HEK293 (cell line): ENCODE measurements around the gene NRIP1.

Experiments used
- GLI2 ChIP-seq: fragments of 450-650 bp; formaldehyde crosslinking; IDR thresholded peaks from 2 replicates; pipeline ENCODE4; 2017; ENCODE audit warnings: missing biosample characterization, missing genetic modification characterization, low read depth, borderline replicate concordance
- HOXA7 ChIP-seq: sonication (generic); formaldehyde crosslinking; IDR thresholded peaks from 2 replicates; pipeline ENCODE4 v1.8.1; 2022; ENCODE audit warnings: missing genetic modification reagents, borderline replicate concordance
- KLF16 ChIP-seq: fragments of 450-650 bp; formaldehyde crosslinking; IDR thresholded peaks from 2 replicates; pipeline ENCODE4 v1.5.1; 2017; ENCODE audit warnings: missing biosample characterization, missing genetic modification characterization
- KLF9 ChIP-seq: fragments of 450-650 bp; formaldehyde crosslinking; IDR thresholded peaks from 2 replicates; pipeline ENCODE4 v1.5.1; 2016; ENCODE audit warnings: missing biosample characterization, missing genetic modification characterization, low read depth
- SALL2 ChIP-seq: fragments of 450-650 bp; formaldehyde crosslinking; IDR thresholded peaks from 2 replicates; pipeline ENCODE4 v1.5.0; 2017; ENCODE audit warnings: missing biosample characterization, mild to moderate bottlenecking, missing genetic modification characterization, borderline replicate concordance
- SCRT1 ChIP-seq: fragments of 450-650 bp; formaldehyde crosslinking; IDR thresholded peaks from 2 replicates; pipeline ENCODE4 v1.5.1; 2016; ENCODE audit warnings: missing biosample characterization, missing genetic modification characterization, borderline replicate concordance
- SCRT2 ChIP-seq: fragments of 450-650 bp; formaldehyde crosslinking; IDR thresholded peaks from 2 replicates; pipeline ENCODE4 v1.5.1; 2016; ENCODE audit warnings: missing biosample characterization, missing genetic modification characterization
- ZNF10 ChIP-seq: fragments of 450-650 bp; formaldehyde crosslinking; IDR thresholded peaks from 2 replicates; pipeline ENCODE4 v1.5.1; 2017; ENCODE audit warnings: missing biosample characterization, missing genetic modification characterization
- ZNF112 ChIP-seq: fragments of 450-650 bp; formaldehyde crosslinking; IDR thresholded peaks from 2 replicates; pipeline ENCODE4 v1.5.0; 2017; ENCODE audit warnings: missing biosample characterization, missing genetic modification characterization
- ZNF311 ChIP-seq: fragments of 450-650 bp; formaldehyde crosslinking; IDR thresholded peaks from 2 replicates; pipeline ENCODE4 v1.5.1; 2017; ENCODE audit warnings: missing biosample characterization, missing genetic modification characterization, borderline replicate concordance
- ZNF335 ChIP-seq: fragments of 450-650 bp; formaldehyde crosslinking; conservative IDR thresholded peaks from 2 replicates; pipeline ENCODE4 v1.5.1; 2016; ENCODE audit warnings: missing biosample characterization, missing genetic modification characterization
- ZNF394 ChIP-seq: fragments of 450-650 bp; formaldehyde crosslinking; IDR thresholded peaks from 2 replicates; pipeline ENCODE4 v1.5.1; 2016; ENCODE audit warnings: missing biosample characterization, missing genetic modification characterization, mild to moderate bottlenecking, moderate library complexity, borderline replicate concordance
- ZNF423 ChIP-seq: fragments of 450-650 bp; formaldehyde crosslinking; IDR thresholded peaks from 2 replicates; pipeline ENCODE4 v1.5.1; 2016; ENCODE audit warnings: missing biosample characterization, missing genetic modification characterization
- ZNF514 ChIP-seq: fragments of 450-650 bp; formaldehyde crosslinking; IDR thresholded peaks from 2 replicates; pipeline ENCODE4 v1.5.1; 2016; ENCODE audit warnings: missing biosample characterization, missing genetic modification characterization
- ZNF558 ChIP-seq: fragments of 450-650 bp; formaldehyde crosslinking; IDR thresholded peaks from 2 replicates; pipeline ENCODE4 v1.5.1; 2016; ENCODE audit warnings: missing biosample characterization, missing genetic modification characterization
- ZNF596 ChIP-seq: fragments of 450-650 bp; IDR thresholded peaks from 2 replicates; pipeline ENCODE4 v1.5.0; 2018; ENCODE audit warnings: missing biosample characterization, mild to moderate bottlenecking, missing genetic modification characterization, moderate library complexity
- ZNF624 ChIP-seq: fragments of 450-650 bp; formaldehyde crosslinking; IDR thresholded peaks from 2 replicates; pipeline ENCODE4 v1.5.1; 2017; ENCODE audit warnings: missing biosample characterization, missing genetic modification characterization
- TF ChIP-seq, protein P1 (sequence below): fragments of 450-650 bp; formaldehyde crosslinking; IDR thresholded peaks from 2 replicates; pipeline ENCODE4 v1.5.1; 2016; ENCODE audit warnings: missing biosample characterization, missing genetic modification characterization
- TF ChIP-seq, protein P2 (sequence below): fragments of 450-650 bp; formaldehyde crosslinking; IDR thresholded peaks from 2 replicates; pipeline ENCODE4 v1.5.1; 2016; ENCODE audit warnings: missing biosample characterization, missing genetic modification characterization, low read depth
- TF ChIP-seq, protein P3 (sequence below): fragments of 450-650 bp; formaldehyde crosslinking; IDR thresholded peaks from 2 replicates; pipeline ENCODE4 v1.5.1; 2016; ENCODE audit warnings: missing biosample characterization, missing genetic modification characterization
- TF ChIP-seq, protein P4 (sequence below): fragments of 450-650 bp; formaldehyde crosslinking; IDR thresholded peaks from 2 replicates; pipeline ENCODE4 v1.5.1; 2016; ENCODE audit warnings: missing biosample characterization, missing genetic modification characterization, borderline replicate concordance
- TF ChIP-seq, protein P5 (sequence below): fragments of 450-650 bp; formaldehyde crosslinking; conservative IDR thresholded peaks from 2 replicates; pipeline ENCODE4 v1.5.1; 2016; ENCODE audit warnings: low read depth, missing biosample characterization, missing genetic modification characterization
- TF ChIP-seq, protein P6 (sequence below): fragments of 450-650 bp; formaldehyde crosslinking; IDR thresholded peaks from 2 replicates; pipeline ENCODE4 v1.5.1; 2017; ENCODE audit warnings: missing biosample characterization, missing genetic modification characterization

Gene NRIP1

DNA sequence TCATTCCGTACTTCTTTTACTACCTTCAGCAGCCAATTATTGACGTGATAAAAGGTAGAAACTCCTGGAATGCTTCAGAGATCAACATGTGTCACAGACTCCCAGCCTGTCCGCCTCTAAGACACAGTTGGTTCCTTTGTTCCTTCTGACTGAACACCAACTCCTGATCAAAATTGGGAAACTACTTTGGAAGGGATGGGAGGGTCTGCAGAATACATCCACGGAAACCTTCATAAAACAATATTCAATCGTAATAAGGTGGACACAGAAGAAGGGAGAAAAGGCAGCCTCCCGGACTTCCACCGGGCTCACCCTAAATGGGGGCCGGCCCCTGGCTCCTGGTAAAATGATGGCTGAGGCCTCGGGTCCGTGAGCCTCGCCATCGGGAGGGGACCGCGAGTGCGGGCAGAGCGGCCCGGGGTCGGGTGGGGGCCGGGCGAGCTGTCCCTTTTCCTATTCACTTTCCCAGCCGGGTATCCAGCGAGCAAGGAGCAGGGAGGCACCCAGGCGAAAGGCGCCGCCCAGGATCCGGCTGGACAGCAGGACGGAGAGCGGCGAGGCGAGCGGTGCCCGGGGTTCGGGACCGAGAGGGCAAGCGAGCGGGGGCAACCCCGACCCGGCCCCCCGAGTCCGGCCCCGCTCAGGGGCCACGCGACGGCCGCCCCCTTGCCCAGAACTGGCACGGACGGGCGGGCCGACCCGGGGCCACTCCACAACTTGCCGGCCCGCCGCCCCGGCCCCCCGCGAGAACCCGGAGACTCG lies 805 bp downstream of the NRIP1 start (continued):
- TF ChIP-seq, protein P1, sequence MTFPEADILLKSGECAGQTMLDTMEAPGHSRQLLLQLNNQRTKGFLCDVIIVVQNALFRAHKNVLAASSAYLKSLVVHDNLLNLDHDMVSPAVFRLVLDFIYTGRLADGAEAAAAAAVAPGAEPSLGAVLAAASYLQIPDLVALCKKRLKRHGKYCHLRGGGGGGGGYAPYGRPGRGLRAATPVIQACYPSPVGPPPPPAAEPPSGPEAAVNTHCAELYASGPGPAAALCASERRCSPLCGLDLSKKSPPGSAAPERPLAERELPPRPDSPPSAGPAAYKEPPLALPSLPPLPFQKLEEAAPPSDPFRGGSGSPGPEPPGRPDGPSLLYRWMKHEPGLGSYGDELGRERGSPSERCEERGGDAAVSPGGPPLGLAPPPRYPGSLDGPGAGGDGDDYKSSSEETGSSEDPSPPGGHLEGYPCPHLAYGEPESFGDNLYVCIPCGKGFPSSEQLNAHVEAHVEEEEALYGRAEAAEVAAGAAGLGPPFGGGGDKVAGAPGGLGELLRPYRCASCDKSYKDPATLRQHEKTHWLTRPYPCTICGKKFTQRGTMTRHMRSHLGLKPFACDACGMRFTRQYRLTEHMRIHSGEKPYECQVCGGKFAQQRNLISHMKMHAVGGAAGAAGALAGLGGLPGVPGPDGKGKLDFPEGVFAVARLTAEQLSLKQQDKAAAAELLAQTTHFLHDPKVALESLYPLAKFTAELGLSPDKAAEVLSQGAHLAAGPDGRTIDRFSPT (tag by site-specific recombination): peak; percentile 17; the same call in 1 of the 2 replicates
- TF ChIP-seq, protein P2, sequence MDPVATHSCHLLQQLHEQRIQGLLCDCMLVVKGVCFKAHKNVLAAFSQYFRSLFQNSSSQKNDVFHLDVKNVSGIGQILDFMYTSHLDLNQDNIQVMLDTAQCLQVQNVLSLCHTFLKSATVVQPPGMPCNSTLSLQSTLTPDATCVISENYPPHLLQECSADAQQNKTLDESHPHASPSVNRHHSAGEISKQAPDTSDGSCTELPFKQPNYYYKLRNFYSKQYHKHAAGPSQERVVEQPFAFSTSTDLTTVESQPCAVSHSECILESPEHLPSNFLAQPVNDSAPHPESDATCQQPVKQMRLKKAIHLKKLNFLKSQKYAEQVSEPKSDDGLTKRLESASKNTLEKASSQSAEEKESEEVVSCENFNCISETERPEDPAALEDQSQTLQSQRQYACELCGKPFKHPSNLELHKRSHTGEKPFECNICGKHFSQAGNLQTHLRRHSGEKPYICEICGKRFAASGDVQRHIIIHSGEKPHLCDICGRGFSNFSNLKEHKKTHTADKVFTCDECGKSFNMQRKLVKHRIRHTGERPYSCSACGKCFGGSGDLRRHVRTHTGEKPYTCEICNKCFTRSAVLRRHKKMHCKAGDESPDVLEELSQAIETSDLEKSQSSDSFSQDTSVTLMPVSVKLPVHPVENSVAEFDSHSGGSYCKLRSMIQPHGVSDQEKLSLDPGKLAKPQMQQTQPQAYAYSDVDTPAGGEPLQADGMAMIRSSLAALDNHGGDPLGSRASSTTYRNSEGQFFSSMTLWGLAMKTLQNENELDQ (tag by site-specific recombination): no peak
- TF ChIP-seq SCRT2 (tag by site-specific recombination) (peak; percentile 81), KLF9 (tag by site-specific recombination) (peak; percentile 19; the same call in 1 of the 2 replicates), ZNF112 (tag by site-specific recombination) (no peak), ZNF311 (no peak), SCRT1 (0 out of 2 replicates have a peak, but pooled peaks have one; percentile 27), ZNF624 (tag by site-specific recombination) (no peak), KLF16 (tag by site-specific recombination) (no peak), GLI2 (tag by site-specific recombination) (no peak), HOXA7 (CRISPR knock-in tag) (no peak), ZNF423 (tag by site-specific recombination) (no peak), ZNF514 (no peak), ZNF596 (tag by site-specific recombination) (no peak), ZNF335 (0 out of 2 replicates have a peak, but pooled peaks have one; percentile 30), ZNF394 (tag by site-specific recombination) (no peak), ZNF10 (tag by site-specific recombination) (no peak), SALL2 (tag by site-specific recombination) (no peak), ZNF558 (no peak)
- TF ChIP-seq, protein P3, sequence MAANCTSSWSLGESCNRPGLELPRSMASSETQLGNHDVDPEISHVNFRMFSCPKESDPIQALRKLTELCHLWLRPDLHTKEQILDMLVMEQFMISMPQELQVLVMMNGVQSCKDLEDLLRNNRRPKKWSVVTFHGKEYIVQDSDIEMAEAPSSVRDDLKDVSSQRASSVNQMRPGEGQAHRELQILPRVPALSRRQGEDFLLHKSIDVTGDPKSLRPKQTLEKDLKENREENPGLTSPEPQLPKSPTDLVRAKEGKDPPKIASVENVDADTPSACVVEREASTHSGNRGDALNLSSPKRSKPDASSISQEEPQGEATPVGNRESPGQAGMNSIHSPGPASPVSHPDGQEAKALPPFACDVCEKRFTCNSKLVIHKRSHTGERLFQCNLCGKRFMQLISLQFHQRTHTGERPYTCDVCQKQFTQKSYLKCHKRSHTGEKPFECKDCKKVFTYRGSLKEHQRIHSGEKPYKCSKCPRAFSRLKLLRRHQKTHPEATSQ (tag by site-specific recombination): no peak
- TF ChIP-seq, protein P4, sequence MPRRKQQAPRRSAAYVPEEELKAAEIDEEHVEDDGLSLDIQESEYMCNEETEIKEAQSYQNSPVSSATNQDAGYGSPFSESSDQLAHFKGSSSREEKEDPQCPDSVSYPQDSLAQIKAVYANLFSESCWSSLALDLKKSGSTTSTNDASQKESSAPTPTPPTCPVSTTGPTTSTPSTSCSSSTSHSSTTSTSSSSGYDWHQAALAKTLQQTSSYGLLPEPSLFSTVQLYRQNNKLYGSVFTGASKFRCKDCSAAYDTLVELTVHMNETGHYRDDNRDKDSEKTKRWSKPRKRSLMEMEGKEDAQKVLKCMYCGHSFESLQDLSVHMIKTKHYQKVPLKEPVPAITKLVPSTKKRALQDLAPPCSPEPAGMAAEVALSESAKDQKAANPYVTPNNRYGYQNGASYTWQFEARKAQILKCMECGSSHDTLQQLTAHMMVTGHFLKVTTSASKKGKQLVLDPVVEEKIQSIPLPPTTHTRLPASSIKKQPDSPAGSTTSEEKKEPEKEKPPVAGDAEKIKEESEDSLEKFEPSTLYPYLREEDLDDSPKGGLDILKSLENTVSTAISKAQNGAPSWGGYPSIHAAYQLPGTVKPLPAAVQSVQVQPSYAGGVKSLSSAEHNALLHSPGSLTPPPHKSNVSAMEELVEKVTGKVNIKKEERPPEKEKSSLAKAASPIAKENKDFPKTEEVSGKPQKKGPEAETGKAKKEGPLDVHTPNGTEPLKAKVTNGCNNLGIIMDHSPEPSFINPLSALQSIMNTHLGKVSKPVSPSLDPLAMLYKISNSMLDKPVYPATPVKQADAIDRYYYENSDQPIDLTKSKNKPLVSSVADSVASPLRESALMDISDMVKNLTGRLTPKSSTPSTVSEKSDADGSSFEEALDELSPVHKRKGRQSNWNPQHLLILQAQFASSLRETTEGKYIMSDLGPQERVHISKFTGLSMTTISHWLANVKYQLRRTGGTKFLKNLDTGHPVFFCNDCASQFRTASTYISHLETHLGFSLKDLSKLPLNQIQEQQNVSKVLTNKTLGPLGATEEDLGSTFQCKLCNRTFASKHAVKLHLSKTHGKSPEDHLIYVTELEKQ (tag by site-specific recombination): no peak
- TF ChIP-seq, protein P5, sequence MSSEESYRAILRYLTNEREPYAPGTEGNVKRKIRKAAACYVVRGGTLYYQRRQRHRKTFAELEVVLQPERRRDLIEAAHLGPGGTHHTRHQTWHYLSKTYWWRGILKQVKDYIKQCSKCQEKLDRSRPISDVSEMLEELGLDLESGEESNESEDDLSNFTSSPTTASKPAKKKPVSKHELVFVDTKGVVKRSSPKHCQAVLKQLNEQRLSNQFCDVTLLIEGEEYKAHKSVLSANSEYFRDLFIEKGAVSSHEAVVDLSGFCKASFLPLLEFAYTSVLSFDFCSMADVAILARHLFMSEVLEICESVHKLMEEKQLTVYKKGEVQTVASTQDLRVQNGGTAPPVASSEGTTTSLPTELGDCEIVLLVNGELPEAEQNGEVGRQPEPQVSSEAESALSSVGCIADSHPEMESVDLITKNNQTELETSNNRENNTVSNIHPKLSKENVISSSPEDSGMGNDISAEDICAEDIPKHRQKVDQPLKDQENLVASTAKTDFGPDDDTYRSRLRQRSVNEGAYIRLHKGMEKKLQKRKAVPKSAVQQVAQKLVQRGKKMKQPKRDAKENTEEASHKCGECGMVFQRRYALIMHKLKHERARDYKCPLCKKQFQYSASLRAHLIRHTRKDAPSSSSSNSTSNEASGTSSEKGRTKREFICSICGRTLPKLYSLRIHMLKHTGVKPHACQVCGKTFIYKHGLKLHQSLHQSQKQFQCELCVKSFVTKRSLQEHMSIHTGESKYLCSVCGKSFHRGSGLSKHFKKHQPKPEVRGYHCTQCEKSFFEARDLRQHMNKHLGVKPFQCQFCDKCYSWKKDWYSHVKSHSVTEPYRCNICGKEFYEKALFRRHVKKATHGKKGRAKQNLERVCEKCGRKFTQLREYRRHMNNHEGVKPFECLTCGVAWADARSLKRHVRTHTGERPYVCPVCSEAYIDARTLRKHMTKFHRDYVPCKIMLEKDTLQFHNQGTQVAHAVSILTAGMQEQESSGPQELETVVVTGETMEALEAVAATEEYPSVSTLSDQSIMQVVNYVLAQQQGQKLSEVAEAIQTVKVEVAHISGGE (tag by site-specific recombination): peak; percentile 44; the same call in 1 of the 2 replicates
- TF ChIP-seq, protein P6, sequence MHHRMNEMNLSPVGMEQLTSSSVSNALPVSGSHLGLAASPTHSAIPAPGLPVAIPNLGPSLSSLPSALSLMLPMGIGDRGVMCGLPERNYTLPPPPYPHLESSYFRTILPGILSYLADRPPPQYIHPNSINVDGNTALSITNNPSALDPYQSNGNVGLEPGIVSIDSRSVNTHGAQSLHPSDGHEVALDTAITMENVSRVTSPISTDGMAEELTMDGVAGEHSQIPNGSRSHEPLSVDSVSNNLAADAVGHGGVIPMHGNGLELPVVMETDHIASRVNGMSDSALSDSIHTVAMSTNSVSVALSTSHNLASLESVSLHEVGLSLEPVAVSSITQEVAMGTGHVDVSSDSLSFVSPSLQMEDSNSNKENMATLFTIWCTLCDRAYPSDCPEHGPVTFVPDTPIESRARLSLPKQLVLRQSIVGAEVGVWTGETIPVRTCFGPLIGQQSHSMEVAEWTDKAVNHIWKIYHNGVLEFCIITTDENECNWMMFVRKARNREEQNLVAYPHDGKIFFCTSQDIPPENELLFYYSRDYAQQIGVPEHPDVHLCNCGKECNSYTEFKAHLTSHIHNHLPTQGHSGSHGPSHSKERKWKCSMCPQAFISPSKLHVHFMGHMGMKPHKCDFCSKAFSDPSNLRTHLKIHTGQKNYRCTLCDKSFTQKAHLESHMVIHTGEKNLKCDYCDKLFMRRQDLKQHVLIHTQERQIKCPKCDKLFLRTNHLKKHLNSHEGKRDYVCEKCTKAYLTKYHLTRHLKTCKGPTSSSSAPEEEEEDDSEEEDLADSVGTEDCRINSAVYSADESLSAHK: no peak
